Fibroblast of lung (primary cell): ENCODE measurements around the gene SHC4. TPM values are rescaled to one million over a fixed set of nuclear protein-coding genes. Genes with fewer than 3 reads are reported as not detected.

Experiments
- DNase-seq, 2 donors: peaks; one replicate each; pipeline versions ENCODE4 v3.0.0 to v3.0.0-alpha.2; 2010; ENCODE audit warnings: low read depth in 2 of 2
- H2AFZ ChIP-seq: 2 replicates; pipeline ENCODE4 v1.5.1; 2012; ENCODE audit warnings: low read length, control low read depth, inconsistent platforms
- H3K27ac ChIP-seq: 2 replicates; pipeline ENCODE4 v1.5.1; 2011; ENCODE audit warnings: low read length, control low read depth; ENCODE audit not compliant: insufficient read depth
- H3K27me3 ChIP-seq: 2 replicates; pipeline ENCODE4 v1.5.1; 2011; ENCODE audit warnings: mild to moderate bottlenecking, low read length; ENCODE audit not compliant: control insufficient read depth, insufficient read depth
- H3K36me3 ChIP-seq: 2 replicates; pipeline ENCODE4 v1.5.1; 2011; ENCODE audit warnings: low read length; ENCODE audit not compliant: control insufficient read depth, insufficient read depth
- H3K4me1 ChIP-seq: 2 replicates; pipeline ENCODE4 v1.5.1; 2011; ENCODE audit warnings: low read length; ENCODE audit not compliant: control insufficient read depth, insufficient read depth; ENCODE audit errors: extremely low read depth
- H3K4me2 ChIP-seq: 2 replicates; pipeline ENCODE4 v1.5.1; 2011; ENCODE audit warnings: low read length, control low read depth; ENCODE audit not compliant: insufficient read depth; ENCODE audit errors: extremely low read depth
- H3K4me3 ChIP-seq, 4 experiments: fragments of 200-600 bp in 1 of 4; sonication (generic) in 1 of 4; replicated peaks in 1 of 4; 2 replicates each; pipeline ENCODE4 v1.5.1; 2011 to 2016; ENCODE audit warnings: low read length in 4 of 4, low read depth in 3 of 4, mild to moderate bottlenecking in 3 of 4, control low read depth in 2 of 4, inconsistent platforms in 1 of 4, mixed read lengths in 1 of 4; ENCODE audit not compliant: insufficient read depth in 1 of 4; ENCODE audit errors: control extremely low read depth in 1 of 4
- H3K79me2 ChIP-seq: 2 replicates; pipeline ENCODE4 v1.5.1; 2012; ENCODE audit warnings: mild to moderate bottlenecking, low read length, inconsistent platforms; ENCODE audit not compliant: control insufficient read depth, insufficient read depth
- H3K9ac ChIP-seq: 2 replicates; pipeline ENCODE4 v1.5.1; 2011; ENCODE audit warnings: mild to moderate bottlenecking, low read length, control low read depth; ENCODE audit not compliant: insufficient read depth
- H3K9me3 ChIP-seq: 2 replicates; pipeline ENCODE4 v1.5.1; 2012; ENCODE audit warnings: low read depth, low read length; ENCODE audit not compliant: control insufficient read depth, insufficient read depth
- H4K20me1 ChIP-seq: 2 replicates; pipeline ENCODE4 v1.5.1; 2011; ENCODE audit warnings: low read length; ENCODE audit not compliant: control insufficient read depth, insufficient read depth; ENCODE audit errors: extremely low read depth
- EZH2 ChIP-seq: IDR thresholded peaks from 2 replicates; pipeline ENCODE4 v1.5.1; 2012; ENCODE audit warnings: low read length, control low read depth, mild to moderate bottlenecking; ENCODE audit errors: missing control alignments
- polyA plus RNA-seq, 2 donors: library from polyadenylated mRNA; depleted of rRNA in 1 of 2; stranded (reverse) in 1 of 2; unstranded in 1 of 2; fragments of >200 nt; gene quantifications; 2 replicates each; pipeline ENCODE4 v1.2.1, GENCODE V29; 2011 to 2012; ENCODE audit warnings: missing spikeins in 1 of 2
- total RNA-seq: library from RNA; depleted of rRNA; stranded (reverse); fragments of >200 nt; gene quantifications from 2 replicates; pipeline ENCODE4 v1.2.1, GENCODE V29; 2014
- TF ChIP-seq, protein P1 (sequence below), 2 donors: IDR thresholded peaks in 1 of 2; conservative IDR thresholded peaks in 1 of 2; 1 replicate in 1 of 2; 2 replicates in 1 of 2; pipeline ENCODE4 v1.5.1; 2011 to 2012; ENCODE audit warnings: low read length in 2 of 2, control low read depth in 1 of 2, inconsistent platforms in 1 of 2, low read depth in 1 of 2, mild to moderate bottlenecking in 1 of 2

The SHC4 gene
- total and polyA plus RNA-seq, 2 donors (not counting 1 experiment from before 2014, with no cell fraction given) = 0.75 to 1.5 TPM

GRCh38 chr15:48880070-48880634, 83.6 kb downstream of the SHC4 start:
- Histone ChIP-seq H3K79me2 (peaks cover 23% of the 10 kb centered on the region), H2AFZ (no peak overlapping the region), H3K9ac (no peak overlapping the region), H3K27ac (no peak overlapping the region), H4K20me1 (no peaks in the 10 kb centered on the region), H3K9me3 (no peaks in the 10 kb centered on the region), H3K4me2 (peak overlapping the region; percentile 73), H3K36me3 (no peaks in the 10 kb centered on the region), H3K4me3 (peak overlapping the region; percentile 24 to 98 (median 74)), H3K4me1 (peaks cover 3% of the 10 kb centered on the region), H3K27me3 (no peaks in the 10 kb centered on the region)
- TF ChIP-seq, protein P1, sequence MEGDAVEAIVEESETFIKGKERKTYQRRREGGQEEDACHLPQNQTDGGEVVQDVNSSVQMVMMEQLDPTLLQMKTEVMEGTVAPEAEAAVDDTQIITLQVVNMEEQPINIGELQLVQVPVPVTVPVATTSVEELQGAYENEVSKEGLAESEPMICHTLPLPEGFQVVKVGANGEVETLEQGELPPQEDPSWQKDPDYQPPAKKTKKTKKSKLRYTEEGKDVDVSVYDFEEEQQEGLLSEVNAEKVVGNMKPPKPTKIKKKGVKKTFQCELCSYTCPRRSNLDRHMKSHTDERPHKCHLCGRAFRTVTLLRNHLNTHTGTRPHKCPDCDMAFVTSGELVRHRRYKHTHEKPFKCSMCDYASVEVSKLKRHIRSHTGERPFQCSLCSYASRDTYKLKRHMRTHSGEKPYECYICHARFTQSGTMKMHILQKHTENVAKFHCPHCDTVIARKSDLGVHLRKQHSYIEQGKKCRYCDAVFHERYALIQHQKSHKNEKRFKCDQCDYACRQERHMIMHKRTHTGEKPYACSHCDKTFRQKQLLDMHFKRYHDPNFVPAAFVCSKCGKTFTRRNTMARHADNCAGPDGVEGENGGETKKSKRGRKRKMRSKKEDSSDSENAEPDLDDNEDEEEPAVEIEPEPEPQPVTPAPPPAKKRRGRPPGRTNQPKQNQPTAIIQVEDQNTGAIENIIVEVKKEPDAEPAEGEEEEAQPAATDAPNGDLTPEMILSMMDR (conservative IDR thresholded peaks at IDR 0.05 in 1 of 2, IDR thresholded peaks at IDR 0.05 in 1 of 2; ENCODE audit: low read depth in 1 of 2, low read length in 2 of 2) = no peak
- TF ChIP-seq EZH2 = no peak
- DNase-seq = no peak

GRCh38 chr15:48877630-48878595, 85.8 kb downstream of the SHC4 start, which contains the start of gene EID1:
EID1 (plus strand) TSS chr15:48878134; CDS start chr15:48878177, 43 bp downstream.
- Histone ChIP-seq H3K27ac (peak within 1 kb of the TSS; percentile 82), H3K4me1 (peaks cover 3% of the 10 kb centered on the region), H3K79me2 (peaks cover 23% of the 10 kb centered on the region), H3K27me3 (no peaks in the 10 kb centered on the region), H3K9ac (peak within 1 kb of the TSS; percentile 68), H3K4me3 (peak within 1 kb of the TSS; percentile 60 to 98 (median 80)), H3K36me3 (no peaks in the 10 kb centered on the region), H4K20me1 (no peaks in the 10 kb centered on the region), H2AFZ (peak within 1 kb of the TSS; percentile 94), H3K9me3 (no peaks in the 10 kb centered on the region), H3K4me2 (peak within 1 kb of the TSS; percentile 82)
- DNase-seq = peak; percentile 94 to 97
- TF ChIP-seq EZH2 = no peak
- TF ChIP-seq, protein P1 (conservative IDR thresholded peaks at IDR 0.05 in 1 of 2, IDR thresholded peaks at IDR 0.05 in 1 of 2; ENCODE audit: low read depth in 1 of 2, low read length in 2 of 2) = peak in 1 of 2 donors; percentile 10

- Histone ChIP-seq H3K27me3 (no peaks in the 10 kb centered on the region), H3K4me1 (peaks cover 3% of the 10 kb centered on the region), H3K4me3 (no peak overlapping the region), H4K20me1 (no peaks in the 10 kb centered on the region), H3K9ac (no peak overlapping the region), H3K79me2 (peaks cover 23% of the 10 kb centered on the region), H3K9me3 (no peaks in the 10 kb centered on the region), H2AFZ (no peak overlapping the region), H3K27ac (no peak overlapping the region), H3K4me2 (no peak overlapping the region), H3K36me3 (no peaks in the 10 kb centered on the region)
- TF ChIP-seq, protein P1 (conservative IDR thresholded peaks at IDR 0.05 in 1 of 2, IDR thresholded peaks at IDR 0.05 in 1 of 2; ENCODE audit: low read depth in 1 of 2, low read length in 2 of 2) = no peak
- no peak for DNase-seq
Observed at GRCh38 chr15:48876057-48876456, 87.7 kb downstream of the SHC4 start.
